Measurements from ENCODE around the gene PDE4DIP.
"Not testable (repeated sequence)": the region's sequence is repeated elsewhere in the genome, so short reads cannot be mapped to it uniquely, and the experiment has no call there.

PDE4DIP gene

GRCh38 chr1:148844220-148844619 lies at the start of gene PDE4DIP:
Gene PDE4DIP (plus strand): TSS chr1:148844428. CDS start chr1:148844775, 347 bp downstream.
- not testable (repeated sequence) for DNase-seq

- not testable (repeated sequence) for DNase-seq
These were observed 35.8 kb upstream of the PDE4DIP start for GRCh38 chr1:148808268-148808928.

- DNase-seq = not testable (repeated sequence)
These were observed 35.3 kb upstream of the PDE4DIP start for GRCh38 chr1:148808929-148809283.

GRCh38 chr1:148822180-148822579 lies 22.0 kb upstream of the PDE4DIP start:
- DNase-seq = not testable (repeated sequence)

- DNase-seq = not testable (repeated sequence)
These were observed 20.4 kb upstream of the PDE4DIP start for GRCh38 chr1:148823822-148824221.

- not testable (repeated sequence) for DNase-seq
These were observed 19.2 kb upstream of the PDE4DIP start for GRCh38 chr1:148825029-148825428.

GRCh38 chr1:148828531-148828930 lies 15.7 kb upstream of the PDE4DIP start:
- not testable (repeated sequence) for DNase-seq

- DNase-seq = not testable (repeated sequence)
These were observed 15.3 kb upstream of the PDE4DIP start for GRCh38 chr1:148828962-148829361.

GRCh38 chr1:148829365-148829764 lies 14.9 kb upstream of the PDE4DIP start:
- not testable (repeated sequence) for DNase-seq

- not testable (repeated sequence) for DNase-seq
These were observed 3.0 kb upstream of the PDE4DIP start for GRCh38 chr1:148841262-148841661.

- DNase-seq = not testable (repeated sequence)
These were observed 423 bp downstream of the PDE4DIP start for GRCh38 chr1:148844651-148845050.

GRCh38 chr1:148845068-148845467 lies 840 bp downstream of the PDE4DIP start:
- not testable (repeated sequence) for DNase-seq

- not testable (repeated sequence) for DNase-seq
These were observed 6.1 kb downstream of the PDE4DIP start for GRCh38 chr1:148850347-148850746.

- not testable (repeated sequence) for DNase-seq
These were observed 6.6 kb downstream of the PDE4DIP start for GRCh38 chr1:148850840-148851239.

- DNase-seq = not testable (repeated sequence)
These were observed 7.5 kb downstream of the PDE4DIP start for GRCh38 chr1:148851684-148852083.

- DNase-seq = not testable (repeated sequence)
These were observed 9.1 kb downstream of the PDE4DIP start for GRCh38 chr1:148853363-148853762.

- not testable (repeated sequence) for DNase-seq
These were observed 9.8 kb downstream of the PDE4DIP start for GRCh38 chr1:148854063-148854462.

GRCh38 chr1:148855367-148855766 lies 11.1 kb downstream of the PDE4DIP start:
- not testable (repeated sequence) for DNase-seq

- DNase-seq = not testable (repeated sequence)
These were observed 15.8 kb downstream of the PDE4DIP start for GRCh38 chr1:148860049-148860448.

- DNase-seq = not testable (repeated sequence)
These were observed 16.5 kb downstream of the PDE4DIP start for GRCh38 chr1:148860579-148861259.

GRCh38 chr1:148862590-148862989 lies 18.4 kb downstream of the PDE4DIP start:
- DNase-seq = not testable (repeated sequence)

- DNase-seq = not testable (repeated sequence)
These were observed 24.9 kb downstream of the PDE4DIP start for GRCh38 chr1:148868924-148869633.

GRCh38 chr1:148869634-148869961 lies 25.4 kb downstream of the PDE4DIP start:
- DNase-seq = not testable (repeated sequence)
